Muscle layer of duodenum (tissue), 2 donors: ENCODE results near the gene NKAIN2.
"Not testable (repeated sequence)": the region's sequence is repeated elsewhere in the genome, so short reads cannot be mapped to it uniquely, and the experiment has no call there.

Experiments used
- H3K27ac ChIP-seq: one replicate; pipeline ENCODE4 v1.7.0; 2013; ENCODE audit warnings: mild to moderate bottlenecking, low read length
- H3K27me3 ChIP-seq: one replicate; pipeline ENCODE4 v1.7.0; 2013; ENCODE audit warnings: low read depth, mild to moderate bottlenecking, control low read depth, low read length
- H3K36me3 ChIP-seq, 2 donors: one replicate each; pipeline ENCODE4 v1.7.0; 2013; ENCODE audit warnings: low read length in 2 of 2, control low read depth in 1 of 2, mild to moderate bottlenecking in 1 of 2; ENCODE audit not compliant: insufficient read depth in 2 of 2, control insufficient read depth in 1 of 2
- H3K4me1 ChIP-seq, 2 donors: one replicate each; pipeline ENCODE4 v1.7.0; 2013; ENCODE audit warnings: low read length in 2 of 2, mild to moderate bottlenecking in 2 of 2, control low read depth in 1 of 2, moderate library complexity in 1 of 2; ENCODE audit not compliant: insufficient read depth in 2 of 2, control insufficient read depth in 1 of 2
- H3K4me3 ChIP-seq, 2 donors: one replicate each; pipeline ENCODE4 v1.7.0; 2013; ENCODE audit warnings: low read length in 2 of 2, low read depth in 1 of 2, mild to moderate bottlenecking in 1 of 2
- H3K9me3 ChIP-seq, 2 donors: one replicate each; pipeline ENCODE4 v1.7.0; 2013; ENCODE audit warnings: low read length in 2 of 2, control low read depth in 1 of 2, mild to moderate bottlenecking in 1 of 2; ENCODE audit not compliant: control insufficient read depth in 1 of 2
- donor health status: healthy.

Gene NKAIN2

DNA sequence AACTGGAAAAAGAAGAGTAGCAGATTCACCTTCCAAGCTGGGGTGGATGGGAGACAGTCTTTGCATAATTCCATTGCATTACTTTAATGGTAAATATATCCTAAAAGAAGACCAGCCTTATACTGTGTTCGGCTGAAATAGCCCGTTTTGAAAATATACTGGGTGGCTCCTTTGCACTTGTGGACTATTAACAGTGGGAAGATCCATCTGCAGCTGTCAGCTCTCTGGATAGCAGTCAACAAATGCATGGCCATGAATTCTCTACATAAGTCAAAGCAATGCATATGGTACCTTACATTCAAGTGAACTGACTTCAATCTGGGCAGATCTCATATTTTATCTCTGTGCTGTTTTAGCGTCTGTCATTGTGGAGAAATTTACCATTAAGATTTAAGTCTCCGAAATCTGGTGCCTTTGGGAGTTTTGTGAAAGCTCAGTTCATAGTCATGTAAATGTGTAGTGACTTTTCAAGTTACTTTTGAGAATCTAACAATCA lies 758.0 kb downstream of the NKAIN2 start:
- no peak overlapping the region for H3K4me3 ChIP-seq
- no peaks in the 10 kb centered on the region for H3K27me3 ChIP-seq
- H3K9me3 ChIP-seq, result no peaks in the 10 kb centered on the region
- no peak overlapping the region for H3K27ac ChIP-seq
- H3K36me3 ChIP-seq, result no peaks in the 10 kb centered on the region
- no peaks in the 10 kb centered on the region for H3K4me1 ChIP-seq

DNA sequence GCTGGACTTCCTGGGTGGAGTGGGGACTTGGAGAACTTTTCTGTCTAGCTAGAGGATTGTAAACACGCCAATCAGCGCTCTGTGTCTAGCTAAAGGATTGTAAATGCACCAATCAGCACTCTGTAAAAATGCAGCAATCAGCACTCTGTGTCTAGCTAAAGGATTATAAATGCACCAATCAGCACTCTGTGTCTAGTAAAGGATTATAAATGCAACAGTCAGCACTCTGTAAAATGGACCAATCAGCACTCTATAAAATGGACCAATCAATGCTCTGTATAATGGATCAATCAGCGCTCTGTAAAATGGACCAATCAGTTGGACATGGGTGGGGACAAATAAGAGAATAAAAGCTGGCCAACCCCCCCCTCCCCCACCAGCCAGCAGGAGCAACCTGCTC lies 760.5 kb downstream of the NKAIN2 start:
- not testable (repeated sequence) for H3K27ac ChIP-seq, H3K27me3 ChIP-seq, H3K4me3 ChIP-seq, H3K9me3 ChIP-seq, H3K4me1 ChIP-seq, H3K36me3 ChIP-seq

DNA sequence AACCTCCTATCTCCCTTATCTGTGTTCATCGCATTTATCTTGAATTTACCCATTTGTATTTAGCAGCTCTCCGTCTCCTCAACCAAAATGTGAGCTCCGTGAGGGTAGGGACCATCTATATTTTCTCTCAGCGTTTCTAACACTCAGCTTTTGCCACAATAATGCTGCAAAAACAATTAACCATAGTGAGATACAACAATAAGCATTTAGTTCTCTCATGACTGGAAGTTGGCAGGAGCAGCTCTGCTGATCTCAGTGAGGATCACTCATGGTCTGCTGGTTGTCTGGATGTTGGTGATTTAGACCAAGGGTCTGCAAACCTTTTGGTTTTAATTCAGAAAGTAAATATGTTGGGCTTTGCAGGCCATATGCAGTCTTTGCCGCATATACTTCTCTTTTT lies 763.7 kb downstream of the NKAIN2 start:
- no peak overlapping the region for H3K4me3 ChIP-seq
- no peaks in the 10 kb centered on the region for H3K36me3 ChIP-seq
- H3K27ac ChIP-seq, result no peak overlapping the region
- no peaks in the 10 kb centered on the region for H3K4me1 ChIP-seq
- H3K9me3 ChIP-seq, result peaks cover 0 to 4% of the 10 kb centered on the region in 2 donors
- no peaks in the 10 kb centered on the region for H3K27me3 ChIP-seq

DNA sequence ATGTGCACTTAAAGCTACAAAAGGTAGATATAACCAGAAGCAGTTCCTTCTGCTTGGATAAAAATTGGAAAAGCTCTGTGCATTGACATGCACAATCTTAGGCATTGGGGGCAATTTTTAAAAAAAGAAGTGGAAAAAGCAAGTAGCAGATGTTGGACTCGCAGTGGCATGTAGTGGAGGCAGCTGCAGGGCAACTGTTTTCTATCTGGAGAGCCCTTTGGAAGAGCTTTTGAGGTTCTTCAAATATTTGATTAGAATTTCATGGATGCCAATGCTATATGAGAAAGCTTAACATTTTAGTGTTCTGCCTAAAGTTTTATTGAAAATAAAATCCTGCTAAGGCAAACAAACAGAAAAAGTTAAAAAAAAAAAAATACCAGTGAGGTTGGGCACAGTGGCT lies 770.3 kb downstream of the NKAIN2 start:
- H3K9me3 ChIP-seq, result peaks cover 0 to 4% of the 10 kb centered on the region in 2 donors
- H3K4me3 ChIP-seq, result no peak overlapping the region
- H3K27ac ChIP-seq, result no peak overlapping the region
- H3K36me3 ChIP-seq, result no peaks in the 10 kb centered on the region
- no peaks in the 10 kb centered on the region for H3K4me1 ChIP-seq
- no peaks in the 10 kb centered on the region for H3K27me3 ChIP-seq

DNA sequence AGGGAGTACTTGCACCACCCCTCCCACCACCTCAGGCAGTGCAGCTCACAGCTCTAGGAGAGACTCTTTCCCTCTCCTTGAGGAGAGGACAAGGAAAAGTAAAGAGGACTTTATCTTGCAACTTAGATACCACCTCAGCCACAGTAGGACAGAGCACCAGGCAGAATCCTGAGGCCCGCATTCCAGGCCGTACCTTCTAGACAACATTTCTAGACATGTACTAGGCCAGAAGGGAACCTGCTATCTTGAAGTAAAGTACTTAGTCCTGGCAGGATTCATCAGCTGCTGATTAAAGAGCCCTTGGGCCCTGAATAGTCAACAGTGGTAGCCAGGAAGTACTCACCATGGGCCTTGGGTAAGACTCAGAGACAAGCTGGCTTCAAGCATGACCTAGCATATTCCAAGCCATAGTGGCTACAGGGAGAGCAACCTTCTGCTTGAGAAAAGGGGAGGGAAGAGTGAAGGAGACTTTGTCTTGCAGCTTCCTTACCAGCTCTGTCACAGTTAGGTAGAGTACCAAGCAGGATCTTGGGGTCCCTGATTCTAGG lies 774.1 kb downstream of the NKAIN2 start:
- Histone ChIP-seq H3K4me3 (no peak overlapping the region), H3K4me1 (no peaks in the 10 kb centered on the region), H3K27me3 (no peaks in the 10 kb centered on the region), H3K9me3 (no peaks in the 10 kb centered on the region), H3K27ac (no peak overlapping the region), H3K36me3 (no peaks in the 10 kb centered on the region)

DNA sequence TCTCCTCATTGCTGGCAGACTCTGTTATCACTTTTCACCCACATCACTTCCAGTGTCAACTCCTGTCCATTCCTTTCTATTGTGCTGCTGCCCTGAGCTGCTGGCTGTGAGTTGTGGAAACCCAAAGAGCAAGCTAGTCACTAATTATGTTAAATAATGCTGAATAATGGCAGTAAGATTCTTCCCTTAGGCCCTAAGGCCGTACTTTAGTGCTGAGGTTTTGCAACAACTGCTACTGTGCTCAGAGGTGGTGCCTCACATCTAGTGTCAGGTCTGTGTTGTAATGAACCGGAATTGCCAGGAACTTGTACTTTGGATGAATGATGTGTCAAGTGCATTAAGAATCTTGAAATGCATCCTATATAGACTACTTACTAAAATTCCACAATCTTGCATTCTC lies 786.3 kb downstream of the NKAIN2 start:
- Histone ChIP-seq H3K4me3 (no peak overlapping the region), H3K9me3 (no peaks in the 10 kb centered on the region), H3K27ac (no peak overlapping the region), H3K36me3 (no peaks in the 10 kb centered on the region), H3K4me1 (no peaks in the 10 kb centered on the region), H3K27me3 (no peaks in the 10 kb centered on the region)

DNA sequence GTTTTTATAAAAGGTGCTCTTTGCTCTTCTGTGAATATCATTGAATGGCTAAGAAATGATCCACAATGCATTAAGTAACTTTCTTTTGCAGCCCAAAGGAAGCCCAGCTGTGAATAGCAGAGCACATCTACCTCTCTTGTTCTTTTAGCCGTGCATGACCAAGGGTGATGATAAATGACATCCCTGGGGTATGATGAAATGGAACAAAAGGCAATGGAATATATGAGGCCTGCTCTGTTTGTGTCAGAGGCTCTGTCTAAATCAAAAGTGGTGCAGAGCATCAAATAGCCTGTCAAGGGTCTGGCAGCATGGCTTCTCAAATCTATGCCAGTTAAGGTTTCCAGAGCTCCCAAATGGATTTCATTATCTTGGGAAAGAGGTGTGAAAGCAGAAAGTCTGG lies 796.0 kb downstream of the NKAIN2 start:
- H3K36me3 ChIP-seq, result no peaks in the 10 kb centered on the region
- H3K4me3 ChIP-seq, result no peak overlapping the region
- no peak overlapping the region for H3K27ac ChIP-seq
- no peaks in the 10 kb centered on the region for H3K9me3 ChIP-seq
- no peaks in the 10 kb centered on the region for H3K27me3 ChIP-seq
- no peaks in the 10 kb centered on the region for H3K4me1 ChIP-seq

DNA sequence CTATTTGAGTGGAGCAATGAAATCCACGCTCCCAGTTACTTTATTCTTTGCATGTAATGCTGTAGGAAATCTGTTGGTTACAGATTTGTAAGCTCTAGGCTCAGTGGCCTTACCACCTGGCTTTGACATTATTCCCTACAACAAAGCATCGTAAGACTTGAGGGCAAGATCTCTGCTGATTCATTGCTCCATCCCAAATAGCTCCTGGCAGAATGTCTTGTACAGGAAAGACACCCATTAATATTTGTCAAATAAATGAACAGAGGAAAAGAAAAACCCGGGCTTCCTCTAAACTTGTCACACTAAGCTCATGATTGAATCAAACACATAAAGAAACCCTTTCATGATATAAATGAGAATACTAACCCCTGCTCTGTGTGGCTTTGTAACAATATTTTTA lies 801.1 kb downstream of the NKAIN2 start:
- H3K27me3 ChIP-seq, result no peaks in the 10 kb centered on the region
- no peaks in the 10 kb centered on the region for H3K9me3 ChIP-seq
- H3K36me3 ChIP-seq, result no peaks in the 10 kb centered on the region
- no peaks in the 10 kb centered on the region for H3K4me1 ChIP-seq
- no peak overlapping the region for H3K4me3 ChIP-seq
- H3K27ac ChIP-seq, result no peak overlapping the region

DNA sequence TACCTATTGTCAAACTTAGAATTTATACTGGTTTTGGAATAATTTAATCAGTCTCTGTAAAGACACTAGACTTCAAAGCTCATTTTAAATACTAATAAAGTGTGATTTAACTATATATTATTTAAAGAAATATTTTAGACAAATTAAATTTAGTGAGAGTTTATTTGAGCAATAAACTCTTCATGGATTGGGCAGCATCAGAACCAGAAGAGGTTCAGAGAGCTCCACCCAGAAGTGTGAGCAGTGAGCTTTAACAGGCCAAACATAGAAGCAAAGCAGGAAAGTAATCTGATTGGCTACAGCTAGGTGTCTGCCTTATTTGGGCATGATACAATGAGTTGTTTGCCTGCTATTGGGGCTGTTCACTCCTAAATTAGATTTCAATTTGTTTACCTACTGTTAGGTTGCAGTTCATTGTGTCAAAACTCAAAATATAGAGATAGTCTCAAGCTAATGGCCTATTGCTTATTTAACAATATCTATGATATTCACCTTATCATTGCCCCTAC lies 803.5 kb downstream of the NKAIN2 start:
- Histone ChIP-seq H3K27ac (no peak overlapping the region), H3K27me3 (no peaks in the 10 kb centered on the region), H3K9me3 (no peaks in the 10 kb centered on the region), H3K4me1 (no peaks in the 10 kb centered on the region), H3K36me3 (no peaks in the 10 kb centered on the region), H3K4me3 (no peak overlapping the region)

DNA sequence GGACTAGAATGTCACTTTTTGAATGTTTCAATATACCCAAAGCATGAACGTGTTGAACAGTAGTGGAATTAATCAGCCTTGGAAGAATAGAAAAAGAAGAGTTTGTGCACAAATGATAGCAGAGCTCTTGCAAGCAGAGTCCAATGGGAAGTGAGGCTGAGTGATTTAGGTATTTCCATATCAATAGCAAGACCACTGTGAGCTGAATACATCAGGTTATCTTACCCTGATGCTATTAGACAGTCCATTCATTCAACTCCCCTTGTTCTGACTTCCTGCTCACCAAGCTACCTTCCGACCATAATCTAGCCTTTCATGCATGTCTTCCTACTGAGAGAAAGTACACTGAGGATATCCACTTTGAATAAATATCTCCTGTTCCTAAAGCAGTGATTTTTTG lies 809.4 kb downstream of the NKAIN2 start:
- Histone ChIP-seq H3K27ac (no peak overlapping the region), H3K27me3 (no peaks in the 10 kb centered on the region), H3K4me3 (no peak overlapping the region), H3K9me3 (no peaks in the 10 kb centered on the region), H3K4me1 (no peaks in the 10 kb centered on the region), H3K36me3 (no peaks in the 10 kb centered on the region)

DNA sequence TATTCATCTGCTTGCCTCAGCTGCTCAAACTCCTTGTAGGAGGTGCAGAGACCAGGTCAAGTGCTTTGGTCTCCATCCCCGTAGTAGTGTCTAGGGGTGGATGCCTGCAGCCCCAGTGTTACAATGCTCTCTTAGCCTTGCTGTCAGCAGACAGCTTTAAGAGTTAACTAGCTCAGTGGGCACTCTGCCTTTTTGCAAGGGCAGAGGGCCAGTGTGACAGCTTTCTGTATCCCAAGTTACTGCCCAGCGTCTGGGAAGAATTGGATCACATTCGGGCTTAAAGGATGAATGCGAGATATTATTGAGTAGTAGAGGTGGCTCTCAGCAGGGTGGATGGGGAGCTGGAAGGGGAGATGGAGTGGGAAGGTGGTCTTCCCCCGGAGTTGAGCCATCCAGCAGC lies 818.7 kb downstream of the NKAIN2 start:
- no peak overlapping the region for H3K4me3 ChIP-seq
- H3K27ac ChIP-seq, result no peak overlapping the region
- no peaks in the 10 kb centered on the region for H3K4me1 ChIP-seq
- H3K9me3 ChIP-seq, result no peaks in the 10 kb centered on the region
- no peaks in the 10 kb centered on the region for H3K27me3 ChIP-seq
- H3K36me3 ChIP-seq, result no peaks in the 10 kb centered on the region

DNA sequence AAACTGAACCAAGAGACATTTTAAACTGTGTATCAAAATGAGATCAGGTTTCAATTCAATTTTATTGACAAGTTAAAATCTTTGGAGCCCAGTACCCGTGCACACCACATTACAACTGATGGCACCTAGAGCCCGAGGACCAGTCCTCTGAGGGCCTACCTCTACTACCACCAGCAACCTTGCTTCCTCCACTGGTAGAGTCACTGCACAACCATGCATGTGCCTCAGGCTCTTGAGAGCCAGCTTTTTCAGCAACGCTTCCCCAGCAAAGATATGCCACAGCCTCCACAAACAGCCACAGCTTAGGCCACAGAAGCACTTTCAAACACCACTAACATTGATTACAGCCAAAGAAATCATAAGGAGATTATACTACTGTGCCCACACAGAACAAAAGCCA lies 830.0 kb downstream of the NKAIN2 start:
- no peak overlapping the region for H3K4me3 ChIP-seq
- no peak overlapping the region for H3K27ac ChIP-seq
- H3K9me3 ChIP-seq, result peaks cover 0 to 7% of the 10 kb centered on the region in 2 donors
- no peaks in the 10 kb centered on the region for H3K27me3 ChIP-seq
- no peaks in the 10 kb centered on the region for H3K4me1 ChIP-seq
- H3K36me3 ChIP-seq, result no peaks in the 10 kb centered on the region
